Astrocyte (in vitro differentiated cells and primary cell): Measurements from ENCODE around the gene INTS4.

ENCODE experiments used
- EZH2 ChIP-seq: IDR thresholded peaks from 2 replicates; pipeline ENCODE4 v1.6.1; 2012; ENCODE audit warnings: mild to moderate bottlenecking, low read length, inconsistent platforms; ENCODE audit not compliant: insufficient read depth
- TF ChIP-seq, protein P1 (sequence below): IDR thresholded peaks from 2 replicates; pipeline ENCODE4 v1.5.1; 2011; ENCODE audit warnings: low read depth, mild to moderate bottlenecking, inconsistent platforms, low read length, moderate library complexity; ENCODE audit not compliant: insufficient read depth

GRCh38 chr11:77828926-77829325 lies 165.5 kb downstream of the INTS4 start:
- TF ChIP-seq EZH2, result no peak
- TF ChIP-seq, protein P1, sequence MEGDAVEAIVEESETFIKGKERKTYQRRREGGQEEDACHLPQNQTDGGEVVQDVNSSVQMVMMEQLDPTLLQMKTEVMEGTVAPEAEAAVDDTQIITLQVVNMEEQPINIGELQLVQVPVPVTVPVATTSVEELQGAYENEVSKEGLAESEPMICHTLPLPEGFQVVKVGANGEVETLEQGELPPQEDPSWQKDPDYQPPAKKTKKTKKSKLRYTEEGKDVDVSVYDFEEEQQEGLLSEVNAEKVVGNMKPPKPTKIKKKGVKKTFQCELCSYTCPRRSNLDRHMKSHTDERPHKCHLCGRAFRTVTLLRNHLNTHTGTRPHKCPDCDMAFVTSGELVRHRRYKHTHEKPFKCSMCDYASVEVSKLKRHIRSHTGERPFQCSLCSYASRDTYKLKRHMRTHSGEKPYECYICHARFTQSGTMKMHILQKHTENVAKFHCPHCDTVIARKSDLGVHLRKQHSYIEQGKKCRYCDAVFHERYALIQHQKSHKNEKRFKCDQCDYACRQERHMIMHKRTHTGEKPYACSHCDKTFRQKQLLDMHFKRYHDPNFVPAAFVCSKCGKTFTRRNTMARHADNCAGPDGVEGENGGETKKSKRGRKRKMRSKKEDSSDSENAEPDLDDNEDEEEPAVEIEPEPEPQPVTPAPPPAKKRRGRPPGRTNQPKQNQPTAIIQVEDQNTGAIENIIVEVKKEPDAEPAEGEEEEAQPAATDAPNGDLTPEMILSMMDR, result no peak
